HCT116 (cell line): ENCODE data around the gene RRAD. TPM values are rescaled to one million over a fixed set of nuclear protein-coding genes. Genes with fewer than 3 reads are reported as not detected.

ENCODE experiments used
- ATAC-seq: fragments of 200-7000 bp; cut with Tn5 transposase; 2 replicates; pipeline ENCODE4 v1.9.1; 2020; ENCODE audit warnings: mild to moderate bottlenecking, moderate library complexity
- BruUV-seq: library from RNA; stranded (reverse); fragments of 400-500 nt; replicated peaks from 2 replicates; lab custom pipeline; 2021; lab: Mats Ljungman, UMichigan
- CTCF ChIA-PET: fragments of 300-600 bp; sonication (Branson Sonifier 250); formaldehyde crosslinking; loops from one replicate; lab custom pipeline; 2021; ENCODE audit warnings: antibody characterized with exemption; lab: Charles Lee
- POLR2A ChIA-PET: fragments of 300-600, 350-600 bp; sonication (Branson Sonifier 250); formaldehyde crosslinking; loops from one replicate; lab custom pipeline; 2021; ENCODE audit warnings: antibody characterized with exemption; lab: Charles Lee
- RAD21 ChIA-PET, 2 experiments: fragments of 300-600 bp; sonication (Branson Sonifier 250); formaldehyde crosslinking; loops; one replicate each; lab custom pipeline; 2023; ENCODE audit warnings: low total read pairs in 2 of 2; ENCODE audit not compliant: uncharacterized antibody in 2 of 2, unreplicated experiment in 2 of 2, low non-redundant PET in 1 of 2; lab: Charles Lee
- DNase-seq: peaks from one replicate; pipeline ENCODE4 v3.0.0-alpha.2; 2010; ENCODE audit warnings: low read depth, low spot score
- H2AFZ ChIP-seq: fragments of 200-600 bp; shearing (Covaris generic), sonication (generic); 2 replicates; pipeline ENCODE4 v1.6.1; 2017; ENCODE audit warnings: low read depth, mixed run types, mixed read lengths, antibody characterized with exemption, low read length; ENCODE audit not compliant: poor library complexity, severe bottlenecking
- H3K27ac ChIP-seq: 2 replicates; pipeline ENCODE4 v1.5.1; 2012; ENCODE audit warnings: low read depth, low read length
- H3K27me3 ChIP-seq: fragments of 200-600 bp; sonication (generic); 2 replicates; pipeline ENCODE4 v1.6.1; 2016; ENCODE audit warnings: mixed run types, low read length, mixed read lengths; ENCODE audit not compliant: insufficient read depth
- H3K36me3 ChIP-seq, 2 experiments: fragments of 200-500 bp in 1 of 2; fragments of 200-600 bp in 1 of 2; sonication (Bioruptor generic) in 1 of 2; sonication (generic) in 1 of 2; 2 replicates each; pipeline versions ENCODE4 v1.5.1 to v1.6.1; 2014 to 2016; ENCODE audit warnings: low read length in 2 of 2, inconsistent platforms in 1 of 2, mixed read lengths in 1 of 2, mixed run types in 1 of 2; ENCODE audit not compliant: insufficient read depth in 2 of 2, control insufficient read depth in 1 of 2
- H3K4me1 ChIP-seq, 2 experiments: fragments of 200-600 bp in 1 of 2; sonication (generic) in 1 of 2; 2 replicates each; pipeline versions ENCODE4 v1.5.1 to v1.6.1; 2012 to 2017; ENCODE audit warnings: low read length in 2 of 2, inconsistent platforms in 1 of 2, mild to moderate bottlenecking in 1 of 2, mixed read lengths in 1 of 2, mixed run types in 1 of 2, moderate library complexity in 1 of 2; ENCODE audit not compliant: insufficient read depth in 2 of 2, control insufficient read depth in 1 of 2
- H3K4me2 ChIP-seq: fragments of 200-600 bp; sonication (generic); 2 replicates; pipeline ENCODE4 v1.6.1; 2017; ENCODE audit warnings: mixed run types, low read length, mixed read lengths
- H3K4me3 ChIP-seq, 2 experiments: fragments of 200-600 bp in 1 of 2; sonication (generic) in 1 of 2; replicated peaks in 1 of 2; 2 replicates each; pipeline ENCODE4 v1.5.1; 2011 to 2016; ENCODE audit warnings: low read length in 2 of 2, control low read depth in 1 of 2, low read depth in 1 of 2, mild to moderate bottlenecking in 1 of 2, mixed read lengths in 1 of 2, mixed run types in 1 of 2
- H3K79me2 ChIP-seq: fragments of 200-600 bp; sonication (generic); 2 replicates; pipeline ENCODE4 v1.6.1; 2017; ENCODE audit warnings: mild to moderate bottlenecking, mixed run types, low read length, moderate library complexity, mixed read lengths; ENCODE audit not compliant: insufficient read depth
- H3K9ac ChIP-seq: fragments of 200-600 bp; sonication (generic); 2 replicates; pipeline ENCODE4 v1.6.1; 2016; ENCODE audit warnings: low read length, mixed read lengths
- H3K9me2 ChIP-seq: fragments of 200-600 bp; sonication (generic), shearing (Covaris generic); 2 replicates; pipeline ENCODE4 v1.6.1; 2017; ENCODE audit warnings: mixed run types, mild to moderate bottlenecking, moderate library complexity; ENCODE audit not compliant: insufficient read depth
- H3K9me3 ChIP-seq, 2 experiments: fragments of 200-500 bp in 1 of 2; fragments of 200-600 bp in 1 of 2; sonication (Bioruptor generic) in 1 of 2; sonication (generic) in 1 of 2; 2 replicates each; pipeline ENCODE4 v1.6.1; 2014 to 2017; ENCODE audit warnings: low read length in 2 of 2, mixed read lengths in 2 of 2, inconsistent platforms in 1 of 2, low read depth in 1 of 2, mild to moderate bottlenecking in 1 of 2, mixed run types in 1 of 2, moderate library complexity in 1 of 2; ENCODE audit not compliant: control insufficient read depth in 1 of 2, insufficient read depth in 1 of 2
- H4K20me1 ChIP-seq: fragments of 200-600 bp; sonication (generic), shearing (Covaris generic); 2 replicates; pipeline ENCODE4 v1.6.1; 2017; ENCODE audit warnings: mixed run types, mild to moderate bottlenecking, moderate library complexity; ENCODE audit not compliant: insufficient read depth
- CBX3 ChIP-seq: IDR thresholded peaks from 2 replicates; pipeline ENCODE4 v1.6.1; 2012; ENCODE audit warnings: low read depth
- CEBPB ChIP-seq: IDR thresholded peaks from 2 replicates; pipeline ENCODE4 v1.6.1; 2012; ENCODE audit warnings: low read depth
- EGR1 ChIP-seq: IDR thresholded peaks from 2 replicates; pipeline ENCODE4 v1.6.1; 2012; ENCODE audit warnings: low read depth
- ELF1 ChIP-seq: IDR thresholded peaks from 2 replicates; pipeline ENCODE4 v1.6.1; 2012; ENCODE audit warnings: low read depth, borderline replicate concordance
- EZH2phosphoT487 ChIP-seq: fragments of 200-600 bp; IDR thresholded peaks from 2 replicates; pipeline ENCODE4 v1.6.1; 2018; ENCODE audit warnings: antibody characterized with exemption, borderline replicate concordance
- JUND ChIP-seq: IDR thresholded peaks from 2 replicates; pipeline ENCODE4 v1.6.1; 2012
- POLR2A ChIP-seq: IDR thresholded peaks from 2 replicates; pipeline ENCODE4 v1.7.0; 2011; ENCODE audit warnings: borderline replicate concordance; ENCODE audit not compliant: insufficient read depth, insufficient read length; ENCODE audit errors: extremely low read depth
- POLR2AphosphoS5 ChIP-seq: IDR thresholded peaks from 2 replicates; pipeline ENCODE4 v1.6.1; 2011; ENCODE audit warnings: mild to moderate bottlenecking, low read depth, low read length, moderate library complexity
- RAD21 ChIP-seq: IDR thresholded peaks from 2 replicates; pipeline ENCODE4 v1.6.1; 2012; ENCODE audit warnings: low read depth, mild to moderate bottlenecking
- SIN3A ChIP-seq: IDR thresholded peaks from 2 replicates; pipeline ENCODE4 v1.6.1; 2012; ENCODE audit warnings: low read depth
- SP1 ChIP-seq: IDR thresholded peaks from 2 replicates; pipeline ENCODE4 v1.6.1; 2012; ENCODE audit warnings: low read depth
- ZBTB33 ChIP-seq: IDR thresholded peaks from 2 replicates; pipeline ENCODE4 v1.6.1; 2011; ENCODE audit warnings: mild to moderate bottlenecking, low read length, moderate library complexity; ENCODE audit not compliant: insufficient replicate concordance; ENCODE audit errors: extremely low read depth
- ZFX ChIP-seq: fragments of 450-650 bp; IDR thresholded peaks from 2 replicates; pipeline ENCODE4 v1.6.1; 2017
- ZNF274 ChIP-seq: fragments of 200-500 bp; sonication (Bioruptor generic); IDR thresholded peaks from 2 replicates; pipeline ENCODE4 v1.6.1; 2014; ENCODE audit warnings: mild to moderate bottlenecking, low read depth, low read length, inconsistent platforms
- intact Hi-C: fragments of 100-400 bp; cut with micrococcal nuclease; formaldehyde crosslinking; loops from 2 replicates; pipeline ENCODE4 v1.10.0; 2022
- total RNA-seq: library from RNA; stranded (reverse); gene quantifications from one replicate; pipeline ENCODE4 v1.2.1, GENCODE V29; 2021; ENCODE audit not compliant: unreplicated experiment
- TF ChIP-seq, protein P1 (sequence below): IDR thresholded peaks from 2 replicates; pipeline ENCODE4 v1.6.1; 2012; ENCODE audit warnings: low read depth

Gene RRAD
- total RNA-seq, 1 experiment from 2014 or later: 2.2 TPM

- TF ChIP-seq EZH2phosphoT487: no peak
Measured at GRCh38 chr16:66920924-66921680, 4.2 kb downstream of the RRAD start (continued).

DNA sequence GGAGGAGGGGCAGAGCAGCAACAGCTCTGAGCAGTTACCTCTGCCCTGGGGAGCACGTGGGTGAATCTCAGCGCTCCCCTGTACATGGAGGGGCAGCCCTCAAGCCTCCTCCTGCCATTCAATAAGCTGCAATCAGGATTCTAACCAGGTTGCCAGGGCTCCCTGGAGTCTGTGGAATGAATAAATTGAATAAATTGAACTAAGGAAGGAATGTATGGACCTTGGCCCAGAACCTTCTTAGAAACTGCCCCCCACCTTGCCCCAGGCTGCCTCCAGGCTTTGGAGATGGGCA lies 5.1 kb downstream of the RRAD start:
- TF ChIP-seq POLR2AphosphoS5: no peak
- no peak for TF ChIP-seq ZNF274
- TF ChIP-seq JUND: no peak
- TF ChIP-seq, protein P1, sequence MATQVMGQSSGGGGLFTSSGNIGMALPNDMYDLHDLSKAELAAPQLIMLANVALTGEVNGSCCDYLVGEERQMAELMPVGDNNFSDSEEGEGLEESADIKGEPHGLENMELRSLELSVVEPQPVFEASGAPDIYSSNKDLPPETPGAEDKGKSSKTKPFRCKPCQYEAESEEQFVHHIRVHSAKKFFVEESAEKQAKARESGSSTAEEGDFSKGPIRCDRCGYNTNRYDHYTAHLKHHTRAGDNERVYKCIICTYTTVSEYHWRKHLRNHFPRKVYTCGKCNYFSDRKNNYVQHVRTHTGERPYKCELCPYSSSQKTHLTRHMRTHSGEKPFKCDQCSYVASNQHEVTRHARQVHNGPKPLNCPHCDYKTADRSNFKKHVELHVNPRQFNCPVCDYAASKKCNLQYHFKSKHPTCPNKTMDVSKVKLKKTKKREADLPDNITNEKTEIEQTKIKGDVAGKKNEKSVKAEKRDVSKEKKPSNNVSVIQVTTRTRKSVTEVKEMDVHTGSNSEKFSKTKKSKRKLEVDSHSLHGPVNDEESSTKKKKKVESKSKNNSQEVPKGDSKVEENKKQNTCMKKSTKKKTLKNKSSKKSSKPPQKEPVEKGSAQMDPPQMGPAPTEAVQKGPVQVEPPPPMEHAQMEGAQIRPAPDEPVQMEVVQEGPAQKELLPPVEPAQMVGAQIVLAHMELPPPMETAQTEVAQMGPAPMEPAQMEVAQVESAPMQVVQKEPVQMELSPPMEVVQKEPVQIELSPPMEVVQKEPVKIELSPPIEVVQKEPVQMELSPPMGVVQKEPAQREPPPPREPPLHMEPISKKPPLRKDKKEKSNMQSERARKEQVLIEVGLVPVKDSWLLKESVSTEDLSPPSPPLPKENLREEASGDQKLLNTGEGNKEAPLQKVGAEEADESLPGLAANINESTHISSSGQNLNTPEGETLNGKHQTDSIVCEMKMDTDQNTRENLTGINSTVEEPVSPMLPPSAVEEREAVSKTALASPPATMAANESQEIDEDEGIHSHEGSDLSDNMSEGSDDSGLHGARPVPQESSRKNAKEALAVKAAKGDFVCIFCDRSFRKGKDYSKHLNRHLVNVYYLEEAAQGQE: no peak
- TF ChIP-seq CBX3: no peak
- TF ChIP-seq SIN3A: no peak
- no peak for TF ChIP-seq RAD21
- TF ChIP-seq ZBTB33: no peak
- TF ChIP-seq EGR1: no peak
- no peak for TF ChIP-seq ELF1
- TF ChIP-seq SP1: no peak
- TF ChIP-seq CEBPB: no peak
- no peak for TF ChIP-seq ZFX
- TF ChIP-seq EZH2phosphoT487: no peak
- no peak for TF ChIP-seq POLR2A
- intact Hi-C loops: no loop called here
- no peak overlapping the region for H3K9ac ChIP-seq
- H2AFZ ChIP-seq: no peak overlapping the region
- H3K9me3 ChIP-seq: no peaks in the 10 kb centered on the region
- H3K79me2 ChIP-seq: no peaks in the 10 kb centered on the region
- POLR2A ChIA-PET: no interaction called here
- H3K4me2 ChIP-seq: no peak overlapping the region
- H3K27ac ChIP-seq: no peak overlapping the region
- no TSS peak for BruUV-seq
- peaks cover 4 to 7% of the 10 kb centered on the region in 2 experiments; a peak in 3 of 4 replicates for H3K4me1 ChIP-seq
- H3K36me3 ChIP-seq: no peaks in the 10 kb centered on the region
- H4K20me1 ChIP-seq: no peaks in the 10 kb centered on the region
- no peaks in the 10 kb centered on the region for H3K9me2 ChIP-seq
- RAD21 ChIA-PET: no interaction called here
- ATAC-seq (no peak), DNase-seq (no peak)
- H3K4me3 ChIP-seq: no peak overlapping the region
- CTCF ChIA-PET: interaction anchor here (1.4 to 1.9 kb wide), 2 partner anchors 11 to 47 kb away, joined by 3 to 5 read pairs; no protein-coding TSS in a partner anchor
- no peaks in the 10 kb centered on the region for H3K27me3 ChIP-seq
